Esophagus squamous epithelium (tissue), 5 donors: Measurements from ENCODE around the gene CARMIL1. TPM values are rescaled to one million over a fixed set of nuclear protein-coding genes. Genes with fewer than 3 reads are reported as not detected.

Source experiments
- DNase-seq: peaks from one replicate; lab custom pipeline; 2025; lab: John Stamatoyannopoulos, UW
- H3K27ac ChIP-seq, 4 donors: fragments of 200-600 bp; sonication (generic); one replicate each; pipeline ENCODE4 v1.5.1; 2016 to 2019; ENCODE audit warnings: mild to moderate bottlenecking in 1 of 4
- H3K27me3 ChIP-seq, 4 donors: fragments of 200-600 bp; sonication (generic); 1 replicate in 3 of 4; 2 replicates in 1 of 4; pipeline versions ENCODE4 v1.5.1 to v1.6.0; 2017 to 2021; ENCODE audit warnings: antibody characterized with exemption in 1 of 4
- H3K36me3 ChIP-seq, 3 donors: fragments of 200-600 bp; sonication (generic); one replicate each; pipeline ENCODE4 v1.5.1; 2016 to 2019
- H3K4me1 ChIP-seq, 3 donors: fragments of 200-600 bp; sonication (generic); one replicate each; pipeline ENCODE4 v1.5.1; 2017 to 2019
- H3K4me3 ChIP-seq, 4 donors: fragments of 200-600 bp; sonication (generic); 1 replicate in 3 of 4; 2 replicates in 1 of 4; pipeline ENCODE4 v1.5.1; 2016 to 2019; ENCODE audit warnings: mild to moderate bottlenecking in 2 of 4, moderate library complexity in 1 of 4
- H3K9me3 ChIP-seq, 3 donors: fragments of 200-600 bp; sonication (generic); one replicate each; pipeline ENCODE4 v1.5.1; 2016 to 2019
- CTCF ChIP-seq, 6 experiments: fragments of 450-650 bp in 4 of 6; fragments of 200-600 bp in 2 of 6; sonication (generic) in 2 of 6; IDR thresholded peaks; one replicate each; pipeline ENCODE4 v1.5.1; 2016 to 2019; ENCODE audit warnings: antibody characterized with exemption in 6 of 6, mild to moderate bottlenecking in 4 of 6, moderate library complexity in 4 of 6
- POLR2A ChIP-seq, 4 donors: fragments of 450-650 bp; IDR thresholded peaks; one replicate each; pipeline ENCODE4 v1.6.1; 2017; ENCODE audit warnings: antibody characterized with exemption in 4 of 4, mild to moderate bottlenecking in 4 of 4, moderate library complexity in 3 of 4
- WGBS, 2 donors: methylation state at CpG; one replicate each; pipeline ENCODE4 v1.1.5; 2018; 5-methylcytosine and 5-hydroxymethylcytosine counted together
- intact Hi-C: fragments of 100-400 bp; cut with DNase I; formaldehyde crosslinking; loops from one replicate; pipeline ENCODE4 v1.15.0; 2022
- total RNA-seq, 4 donors: library from RNA; depleted of rRNA; stranded (reverse); fragments of >200 nt; gene quantifications; one replicate each; pipeline ENCODE4 v1.1.0, GENCODE V29; 2016
- donor health status: DM: yes; HTN: yes; CAD: no.

Gene CARMIL1
- total RNA-seq, 4 donors from 2014 or later: 7.2 to 19.7 (median 18.3) TPM

GRCh38 chr6:25312034-25312620, 33.0 kb downstream of the CARMIL1 start:
- no peak for TF ChIP-seq CTCF (IDR thresholded peaks at IDR 0.05)
- no peak for TF ChIP-seq POLR2A (IDR thresholded peaks at IDR 0.05)
- WGBS, 2 donors: 16 to 43% methylated on average over 2 of the region's 2 CpGs
- intact Hi-C loops: no loop called here
- H3K27ac ChIP-seq: peak overlapping the region in 3 of 4 donors; percentile 27 to 51 (median 42)
- H3K4me3 ChIP-seq: peak overlapping the region in 1 of 4 donors; percentile 22
- no peak for DNase-seq
- H3K4me1 ChIP-seq: peaks cover 0 to 49% (median 35%) of the 10 kb centered on the region in 3 donors
- no peaks in the 10 kb centered on the region for H3K27me3 ChIP-seq
- no peaks in the 10 kb centered on the region for H3K36me3 ChIP-seq
- H3K9me3 ChIP-seq: no peaks in the 10 kb centered on the region

GRCh38 chr6:25312703-25313102, 33.5 kb downstream of the CARMIL1 start:
- DNase-seq: no peak
- no peaks in the 10 kb centered on the region for H3K36me3 ChIP-seq

GRCh38 chr6:25314509-25315175, 35.5 kb downstream of the CARMIL1 start:
- DNase-seq: no peak
- TF ChIP-seq CTCF (IDR thresholded peaks at IDR 0.05): no peak
- no peak for TF ChIP-seq POLR2A (IDR thresholded peaks at IDR 0.05)
- Histone ChIP-seq H3K36me3 (no peaks in the 10 kb centered on the region), H3K27ac (no peak overlapping the region), H3K9me3 (no peaks in the 10 kb centered on the region), H3K27me3 (no peaks in the 10 kb centered on the region), H3K4me1 (peaks cover 0 to 49% (median 31%) of the 10 kb centered on the region in 3 donors), H3K4me3 (no peak overlapping the region)
- 96 to 100% methylated on average over 2 of the region's 2 CpGs for WGBS, 2 donors
- intact Hi-C loops: no loop called here

More at GRCh38 chr6:25312703-25313102, 33.5 kb downstream of the CARMIL1 start:
- peaks cover 0 to 49% (median 35%) of the 10 kb centered on the region in 3 donors for H3K4me1 ChIP-seq
- intact Hi-C loops: no loop called here
- TF ChIP-seq POLR2A (IDR thresholded peaks at IDR 0.05) (no peak), CTCF (IDR thresholded peaks at IDR 0.05) (no peak)
- peak overlapping the region in 3 of 4 donors; percentile 42 to 61 (median 47) for H3K27ac ChIP-seq
- no peaks in the 10 kb centered on the region for H3K9me3 ChIP-seq
- WGBS, 2 donors: 0% methylated on average over 1 to 2 of the region's 2 CpGs
- H3K4me3 ChIP-seq: peak overlapping the region in 1 of 4 donors; percentile 22
- no peaks in the 10 kb centered on the region for H3K27me3 ChIP-seq

- no peak for DNase-seq
- TF ChIP-seq CTCF (IDR thresholded peaks at IDR 0.05) (no peak), POLR2A (IDR thresholded peaks at IDR 0.05) (no peak)
- Histone ChIP-seq H3K4me3 (no peak overlapping the region), H3K27me3 (no peaks in the 10 kb centered on the region), H3K9me3 (no peaks in the 10 kb centered on the region), H3K27ac (no peak overlapping the region), H3K36me3 (no peaks in the 10 kb centered on the region), H3K4me1 (peaks cover 0 to 49% (median 31%) of the 10 kb centered on the region in 3 donors)
- WGBS, 2 donors: 82 to 86% methylated on average over 10 of the region's 10 CpGs
- intact Hi-C loops: no loop called here
These were observed 36.3 kb downstream of the CARMIL1 start for GRCh38 chr6:25315194-25316177.
